ENCODE measurements around the gene C10orf88.
A peak's percentile ranks its signal among the peaks of the same experiment; 100 is the strongest.

The C10orf88 gene

GRCh38 chr10:122953902-122954730, at the start of gene C10orf88:
C10orf88 (minus strand) TSS chr10:122954227; CDS start chr10:122954178, 49 bp downstream.
- peak; percentile 97 for DNase-seq

GRCh38 chr10:123001370-123001769, 47.3 kb upstream of the C10orf88 start:
- no peak for DNase-seq

- no peak for DNase-seq
These were observed 46.1 kb upstream of the C10orf88 start for GRCh38 chr10:123000155-123000554.

GRCh38 chr10:122999347-122999746, 45.3 kb upstream of the C10orf88 start:
- peak; percentile 34 for DNase-seq

- no peak for DNase-seq
These were observed 44.9 kb upstream of the C10orf88 start for GRCh38 chr10:122998934-122999333.

- DNase-seq, result no peak
These were observed 44.4 kb upstream of the C10orf88 start for GRCh38 chr10:122998360-122998917.

- DNase-seq, result no peak
These were observed 43.8 kb upstream of the C10orf88 start for GRCh38 chr10:122997864-122998263.

GRCh38 chr10:122995936-122996335, 41.9 kb upstream of the C10orf88 start:
- DNase-seq, result peak; percentile 68

- DNase-seq, result no peak
These were observed 39.8 kb upstream of the C10orf88 start for GRCh38 chr10:122993797-122994336.

GRCh38 chr10:122992031-122992585, 38.1 kb upstream of the C10orf88 start:
- no peak for DNase-seq

- DNase-seq, result peak; percentile 42
These were observed 36.3 kb upstream of the C10orf88 start for GRCh38 chr10:122990278-122990677.

GRCh38 chr10:122988501-122988900, 34.5 kb upstream of the C10orf88 start:
- DNase-seq, result no peak

GRCh38 chr10:122986335-122986734, 32.3 kb upstream of the C10orf88 start:
- no peak for DNase-seq

- DNase-seq, result no peak
These were observed 30.7 kb upstream of the C10orf88 start for GRCh38 chr10:122984708-122985107.

- DNase-seq, result no peak
These were observed 29.9 kb upstream of the C10orf88 start for GRCh38 chr10:122983898-122984297.

- peak; percentile 64 for DNase-seq
These were observed 27.0 kb upstream of the C10orf88 start for GRCh38 chr10:122981066-122981464.

- peak; percentile 89 for DNase-seq
These were observed 26.4 kb upstream of the C10orf88 start, which contains the start of gene PSTK for GRCh38 chr10:122980209-122981065. PSTK (plus strand) TSS chr10:122980401; CDS start chr10:122980480, 79 bp downstream.

- no peak for DNase-seq
These were observed 20.6 kb upstream of the C10orf88 start for GRCh38 chr10:122974543-122975064.

GRCh38 chr10:122974023-122974422, 20.0 kb upstream of the C10orf88 start:
- DNase-seq, result no peak

GRCh38 chr10:122968698-122969097, 14.7 kb upstream of the C10orf88 start:
- no peak for DNase-seq

GRCh38 chr10:122966879-122967278, 12.9 kb upstream of the C10orf88 start:
- DNase-seq, result no peak

GRCh38 chr10:122962405-122962804, 8.4 kb upstream of the C10orf88 start:
- no peak for DNase-seq
